ENCODE results near the gene PPM1F.

- TF ChIP-seq POLR2A (IDR thresholded peaks at IDR 0.05; ENCODE audit: low read length), result no peak
- no peak for TF ChIP-seq GATA1 (IDR thresholded peaks at IDR 0.05; ENCODE audit: low read depth, low read length)
Measured at GRCh38 chr22:21941921-21942320, 10.7 kb downstream of the PPM1F start.
